ENCODE measurements around the gene ST6GALNAC3. TPM values are rescaled to one million over a fixed set of nuclear protein-coding genes. Genes with fewer than 3 reads are reported as not detected.

ST6GALNAC3 gene
- total RNA-seq, 4 donors from 2014 or later: 0.79 to 5.3 (median 1.6) TPM

- no peaks in the 10 kb centered on the region for H3K36me3 ChIP-seq
- DNase-seq (ENCODE audit: low spot score in 2 of 2): no peak
- H3K9me3 ChIP-seq: no peaks in the 10 kb centered on the region
- no peak overlapping the region for H3K4me3 ChIP-seq
- H3K4me1 ChIP-seq: no peaks in the 10 kb centered on the region
- 87% methylated on average over 3 of the region's 3 CpGs for WGBS
- no peak overlapping the region for H3K27ac ChIP-seq
- TF ChIP-seq POLR2AphosphoS5 (IDR thresholded peaks at IDR 0.05): no peak
- TF ChIP-seq POLR2A (IDR thresholded peaks at IDR 0.05): no peak
- no peak for TF ChIP-seq EP300 (IDR thresholded peaks at IDR 0.05)
- no peak for TF ChIP-seq CTCF (IDR thresholded peaks at IDR 0.05)
- no peaks in the 10 kb centered on the region for H3K27me3 ChIP-seq
Observed at GRCh38 chr1:76669624-76670315, 595.2 kb downstream of the ST6GALNAC3 start.

- WGBS: 94% methylated on average over 3 of the region's 3 CpGs
Observed at GRCh38 chr1:76674689-76675210, 600.2 kb downstream of the ST6GALNAC3 start.

GRCh38 chr1:76677416-76678405 lies 603.2 kb downstream of the ST6GALNAC3 start:
- no peak for TF ChIP-seq EP300 (IDR thresholded peaks at IDR 0.05)
- TF ChIP-seq CTCF (IDR thresholded peaks at IDR 0.05): no peak
- no peak for TF ChIP-seq POLR2AphosphoS5 (IDR thresholded peaks at IDR 0.05)
- TF ChIP-seq POLR2A (IDR thresholded peaks at IDR 0.05): no peak
- Histone ChIP-seq H3K9me3 (no peaks in the 10 kb centered on the region), H3K27ac (no peak overlapping the region), H3K4me3 (no peak overlapping the region), H3K4me1 (no peaks in the 10 kb centered on the region), H3K27me3 (no peaks in the 10 kb centered on the region), H3K36me3 (no peaks in the 10 kb centered on the region)
- 56% methylated on average over 5 of the region's 5 CpGs for WGBS
- DNase-seq (ENCODE audit: low spot score in 2 of 2): no peak

More at GRCh38 chr1:76674689-76675210, 600.2 kb downstream of the ST6GALNAC3 start:
- H3K27me3 ChIP-seq: no peaks in the 10 kb centered on the region
- H3K36me3 ChIP-seq: no peaks in the 10 kb centered on the region
- H3K27ac ChIP-seq: no peak overlapping the region
- DNase-seq (ENCODE audit: low spot score in 2 of 2): no peak
- no peak for TF ChIP-seq CTCF (IDR thresholded peaks at IDR 0.05)
- TF ChIP-seq POLR2A (IDR thresholded peaks at IDR 0.05): no peak
- no peak for TF ChIP-seq POLR2AphosphoS5 (IDR thresholded peaks at IDR 0.05)
- TF ChIP-seq EP300 (IDR thresholded peaks at IDR 0.05): no peak
- no peaks in the 10 kb centered on the region for H3K9me3 ChIP-seq
- H3K4me1 ChIP-seq: no peaks in the 10 kb centered on the region
- H3K4me3 ChIP-seq: no peak overlapping the region

- H3K27ac ChIP-seq: no peak overlapping the region
- no peak for DNase-seq (ENCODE audit: low spot score in 2 of 2)
- WGBS: 90% methylated on average over 8 of the region's 8 CpGs
Observed at GRCh38 chr1:76679534-76680152, 605.1 kb downstream of the ST6GALNAC3 start.

More at GRCh38 chr1:76679534-76680152, 605.1 kb downstream of the ST6GALNAC3 start:
- H3K27me3 ChIP-seq: no peaks in the 10 kb centered on the region
- no peak for TF ChIP-seq POLR2AphosphoS5 (IDR thresholded peaks at IDR 0.05)
- no peak for TF ChIP-seq CTCF (IDR thresholded peaks at IDR 0.05)
- no peak for TF ChIP-seq POLR2A (IDR thresholded peaks at IDR 0.05)
- no peak for TF ChIP-seq EP300 (IDR thresholded peaks at IDR 0.05)
- H3K4me3 ChIP-seq: no peak overlapping the region
- H3K9me3 ChIP-seq: no peaks in the 10 kb centered on the region
- no peaks in the 10 kb centered on the region for H3K36me3 ChIP-seq
- H3K4me1 ChIP-seq: no peaks in the 10 kb centered on the region
